Liver (tissue), 9 donors: ENCODE results near the gene HNRNPA0. TPM values are rescaled to one million over a fixed set of nuclear protein-coding genes. Genes with fewer than 3 reads are reported as not detected.

Experiments used
- DNase-seq: peaks from one replicate; pipeline ENCODE4 v3.0.0-alpha.2; 2017; ENCODE audit warnings: low spot score
- H3K27ac ChIP-seq, 2 donors: one replicate each; pipeline ENCODE4 v1.7.0; 2013; ENCODE audit warnings: inconsistent platforms in 2 of 2, low read length in 2 of 2, control low read depth in 1 of 2, low read depth in 1 of 2, mild to moderate bottlenecking in 1 of 2
- H3K27me3 ChIP-seq, 4 donors: one replicate each; pipeline versions ENCODE4 v1.6.1 to v1.7.0; 2013; ENCODE audit warnings: low read length in 3 of 4, inconsistent platforms in 1 of 4, mild to moderate bottlenecking in 1 of 4, moderate library complexity in 1 of 4; ENCODE audit not compliant: control insufficient read depth in 4 of 4, insufficient read depth in 4 of 4
- H3K36me3 ChIP-seq, 4 donors: one replicate each; pipeline versions ENCODE4 v1.6.1 to v1.7.0; 2013; ENCODE audit warnings: low read length in 3 of 4, mild to moderate bottlenecking in 3 of 4, low read depth in 1 of 4, moderate library complexity in 1 of 4; ENCODE audit not compliant: control insufficient read depth in 4 of 4, insufficient read depth in 3 of 4
- H3K4me1 ChIP-seq, 4 donors: one replicate each; pipeline versions ENCODE4 v1.6.1 to v1.7.0; 2013; ENCODE audit warnings: low read length in 3 of 4, mild to moderate bottlenecking in 3 of 4, moderate library complexity in 1 of 4; ENCODE audit not compliant: control insufficient read depth in 4 of 4, insufficient read depth in 4 of 4
- H3K4me3 ChIP-seq, 3 donors: one replicate each; pipeline versions ENCODE4 v1.6.1 to v1.7.0; 2013; ENCODE audit warnings: low read length in 3 of 3, control low read depth in 1 of 3, low read depth in 1 of 3, mild to moderate bottlenecking in 1 of 3
- H3K9ac ChIP-seq, 2 donors: one replicate each; pipeline ENCODE4 v1.7.0; 2013; ENCODE audit warnings: low read length in 2 of 2, mild to moderate bottlenecking in 2 of 2, moderate library complexity in 2 of 2, control low read depth in 1 of 2, low read depth in 1 of 2
- H3K9me3 ChIP-seq, 4 donors: one replicate each; pipeline versions ENCODE4 v1.6.1 to v1.7.0; 2013; ENCODE audit warnings: low read length in 3 of 4; ENCODE audit not compliant: control insufficient read depth in 4 of 4
- ATF3 ChIP-seq: IDR thresholded peaks from 2 replicates; pipeline ENCODE4 v1.6.1; 2016; ENCODE audit warnings: antibody characterized with exemption
- CTCF ChIP-seq: fragments of 150-350 bp; IDR thresholded peaks from 2 replicates; pipeline ENCODE4 v1.5.1; 2017; ENCODE audit warnings: improper control_type of control experiment, low read depth, low read length; ENCODE audit not compliant: missing input control
- EGR1 ChIP-seq, 2 donors: IDR thresholded peaks; 2 replicates each; pipeline ENCODE4 v1.6.1; 2016 to 2018; ENCODE audit warnings: antibody characterized with exemption in 2 of 2, low read depth in 2 of 2
- FOXA1 ChIP-seq: IDR thresholded peaks from 2 replicates; pipeline ENCODE4 v1.6.1; 2016; ENCODE audit warnings: antibody characterized with exemption
- FOXA2 ChIP-seq: IDR thresholded peaks from 2 replicates; pipeline ENCODE4 v1.6.1; 2016; ENCODE audit warnings: antibody characterized with exemption
- GABPA ChIP-seq, 2 donors: IDR thresholded peaks in 1 of 2; conservative IDR thresholded peaks in 1 of 2; 2 replicates each; pipeline ENCODE4 v1.6.1; 2016; ENCODE audit warnings: antibody characterized with exemption in 2 of 2, mild to moderate bottlenecking in 1 of 2, moderate library complexity in 1 of 2
- HNF4A ChIP-seq, 2 donors: conservative IDR thresholded peaks; 2 replicates each; pipeline ENCODE4 v1.6.1; 2016; ENCODE audit warnings: antibody characterized with exemption in 2 of 2, mild to moderate bottlenecking in 2 of 2
- HNF4G ChIP-seq: IDR thresholded peaks from 2 replicates; pipeline ENCODE4 v1.6.1; 2016; ENCODE audit warnings: antibody characterized with exemption
- JUND ChIP-seq, 2 donors: IDR thresholded peaks; 2 replicates each; pipeline ENCODE4 v1.6.1; 2016; ENCODE audit warnings: antibody characterized with exemption in 2 of 2
- MAX ChIP-seq: IDR thresholded peaks from 2 replicates; pipeline ENCODE4 v1.6.1; 2016; ENCODE audit warnings: antibody characterized with exemption
- NR2F2 ChIP-seq: IDR thresholded peaks from 2 replicates; pipeline ENCODE4 v1.6.1; 2016; ENCODE audit warnings: antibody characterized with exemption
- RAD21 ChIP-seq, 2 donors: IDR thresholded peaks; 2 replicates each; pipeline ENCODE4 v1.6.1; 2016; ENCODE audit warnings: antibody characterized with exemption in 2 of 2, mild to moderate bottlenecking in 2 of 2
- REST ChIP-seq: IDR thresholded peaks from 2 replicates; pipeline ENCODE4 v1.6.1; 2016; ENCODE audit warnings: antibody characterized with exemption, mild to moderate bottlenecking
- RXRA ChIP-seq, 2 donors: IDR thresholded peaks; 2 replicates each; pipeline ENCODE4 v1.6.1; 2017 to 2018; ENCODE audit warnings: antibody characterized with exemption in 2 of 2, mild to moderate bottlenecking in 1 of 2
- SP1 ChIP-seq: IDR thresholded peaks from 2 replicates; pipeline ENCODE4 v1.6.1; 2018; ENCODE audit warnings: antibody characterized with exemption, mild to moderate bottlenecking
- TAF1 ChIP-seq: conservative IDR thresholded peaks from 2 replicates; pipeline ENCODE4 v1.6.1; 2016; ENCODE audit warnings: antibody characterized with exemption, mild to moderate bottlenecking
- YY1 ChIP-seq: IDR thresholded peaks from 2 replicates; pipeline ENCODE4 v1.6.1; 2016; ENCODE audit warnings: antibody characterized with exemption, mild to moderate bottlenecking
- ZBTB33 ChIP-seq: IDR thresholded peaks from 2 replicates; pipeline ENCODE4 v1.6.1; 2016; ENCODE audit warnings: antibody characterized with exemption
- WGBS: extraction: QIAGEN DNeasy Blood & Tissue Kit; methylation state at CpG from one replicate; pipeline ENCODE4 v1.1.7; 2013; 5-methylcytosine and 5-hydroxymethylcytosine counted together
- polyA plus RNA-seq, 2 donors: library from polyadenylated mRNA; stranded (reverse) in 1 of 2; unstranded in 1 of 2; fragments of 200-250 nt in 1 of 2; fragments of >200 nt in 1 of 2; fragmentation: Nextera tagmentation in 1 of 2; extraction: Ambion mirVana in 1 of 2; gene quantifications; one replicate each; pipeline versions ENCODE4 v1.2.1 to v1.2.3, GENCODE V29; 2013 to 2015
- total RNA-seq, 2 donors: library from RNA; depleted of rRNA; stranded (reverse); fragments of >200 nt; gene quantifications; one replicate each; pipeline ENCODE4 v1.2.3, GENCODE V29; 2014
- donor health status: healthy.
- donor health status: healthy.
- donor health status: healthy.
- donor health status: healthy.
- donor health status: healthy.

The HNRNPA0 gene
- total and polyA plus RNA-seq, 4 donors: 1.8 to 12.9 (median 7.6) TPM

GRCh38 chr5:137796279-137796678 lies 42.1 kb upstream of the HNRNPA0 start:
- DNase-seq: no peak
- no peak overlapping the region for H3K27ac ChIP-seq
- 68% methylated on average over 3 of the region's 3 CpGs for WGBS

GRCh38 chr5:137794863-137795262 lies 40.7 kb upstream of the HNRNPA0 start:
- Histone ChIP-seq H3K4me1 (no peaks in the 10 kb centered on the region), H3K27ac (no peak overlapping the region), H3K9ac (no peak overlapping the region), H3K9me3 (no peaks in the 10 kb centered on the region), H3K4me3 (no peak overlapping the region), H3K27me3 (no peaks in the 10 kb centered on the region), H3K36me3 (no peaks in the 10 kb centered on the region)
- no peak for DNase-seq
- 65% methylated on average over 5 of the region's 5 CpGs for WGBS
- TF ChIP-seq RXRA (IDR thresholded peaks at IDR 0.05): no peak
- TF ChIP-seq GABPA (IDR thresholded peaks at IDR 0.05 in 1 of 2, conservative IDR thresholded peaks at IDR 0.05 in 1 of 2): no peak
- no peak for TF ChIP-seq REST
- TF ChIP-seq EGR1 (IDR thresholded peaks at IDR 0.05; ENCODE audit: low read depth in 2 of 2): no peak
- TF ChIP-seq ZBTB33: no peak
- TF ChIP-seq YY1: no peak
- TF ChIP-seq MAX: no peak
- TF ChIP-seq ATF3: no peak
- no peak for TF ChIP-seq NR2F2
- TF ChIP-seq TAF1: no peak
- TF ChIP-seq FOXA2: no peak
- no peak for TF ChIP-seq CTCF
- TF ChIP-seq HNF4A (conservative IDR thresholded peaks at IDR 0.05): no peak
- no peak for TF ChIP-seq HNF4G
- TF ChIP-seq JUND (IDR thresholded peaks at IDR 0.05): no peak
- TF ChIP-seq SP1: no peak
- no peak for TF ChIP-seq FOXA1
- no peak for TF ChIP-seq RAD21 (IDR thresholded peaks at IDR 0.05)

More at GRCh38 chr5:137796279-137796678, 42.1 kb upstream of the HNRNPA0 start:
- no peaks in the 10 kb centered on the region for H3K27me3 ChIP-seq
- no peaks in the 10 kb centered on the region for H3K9me3 ChIP-seq
- no peaks in the 10 kb centered on the region for H3K36me3 ChIP-seq
- H3K9ac ChIP-seq: no peak overlapping the region
- TF ChIP-seq HNF4G: no peak
- no peak for TF ChIP-seq CTCF
- TF ChIP-seq FOXA1: no peak
- H3K4me3 ChIP-seq: no peak overlapping the region
- H3K4me1 ChIP-seq: no peaks in the 10 kb centered on the region
